Uterus (tissue), 4 donors: ENCODE data around the gene NTNG1. TPM values are rescaled to one million over a fixed set of nuclear protein-coding genes. Genes with fewer than 3 reads are reported as not detected.

Experiments
- DNase-seq, 2 donors: peaks; one replicate each; pipeline ENCODE4 v3.0.0-alpha.2; 2019 to 2020
- H3K27ac ChIP-seq, 2 donors: fragments of 200-600 bp; sonication (generic); 1 replicate in 1 of 2; 2 replicates in 1 of 2; pipeline ENCODE4 v1.5.1; 2016 to 2018
- H3K27me3 ChIP-seq, 2 donors: fragments of 200-600 bp; sonication (generic); one replicate each; pipeline ENCODE4 v1.5.1; 2018 to 2019; ENCODE audit warnings: control low read depth in 1 of 2
- H3K36me3 ChIP-seq, 2 donors: fragments of 200-600 bp; sonication (generic); one replicate each; pipeline ENCODE4 v1.5.1; 2019; ENCODE audit warnings: control low read depth in 1 of 2
- H3K4me1 ChIP-seq, 2 donors: fragments of 200-600 bp; sonication (generic); one replicate each; pipeline ENCODE4 v1.5.1; 2018 to 2019; ENCODE audit warnings: control low read depth in 1 of 2
- H3K4me3 ChIP-seq, 2 donors: fragments of 200-600 bp; sonication (generic); 1 replicate in 1 of 2; 2 replicates in 1 of 2; pipeline ENCODE4 v1.5.1; 2018 to 2019; ENCODE audit warnings: mild to moderate bottlenecking in 1 of 2
- H3K9me3 ChIP-seq, 2 donors: fragments of 200-600 bp; sonication (generic); one replicate each; pipeline ENCODE4 v1.5.1; 2019; ENCODE audit warnings: control low read depth in 1 of 2
- CTCF ChIP-seq, 4 experiments: fragments of 200-600 bp in 2 of 4; fragments of 450-650 bp in 2 of 4; sonication (generic) in 2 of 4; IDR thresholded peaks; one replicate each; pipeline ENCODE4 v1.5.1; 2016 to 2019; ENCODE audit warnings: antibody characterized with exemption in 4 of 4, mild to moderate bottlenecking in 2 of 4, moderate library complexity in 1 of 4
- POLR2A ChIP-seq, 2 donors: fragments of 450-650 bp; IDR thresholded peaks; one replicate each; pipeline ENCODE4 v1.6.1; 2016; ENCODE audit warnings: antibody characterized with exemption in 2 of 2, mild to moderate bottlenecking in 1 of 2, moderate library complexity in 1 of 2
- intact Hi-C: fragments of 100-400 bp; cut with DNase I; formaldehyde crosslinking; loops from one replicate; pipeline ENCODE4 v1.15.1; 2023; ENCODE audit warnings: low total_unique reads
- total RNA-seq, 4 donors: library from RNA; depleted of rRNA in 3 of 4; stranded (reverse); fragments of >200 nt in 3 of 4; gene quantifications; one replicate each; pipeline versions ENCODE4 v1.1.0 to v1.2.4, GENCODE V29; 2014 to 2023
- donor health status: DM: yes; HTN: yes; CAD: no.

NTNG1 gene
- total RNA-seq, 4 donors from 2014 or later: 1.2 to 11.9 TPM; not detected in 2

GRCh38 chr1:107194380-107194779 lies 53.5 kb downstream of the NTNG1 start:
- Histone ChIP-seq H3K27ac (no peak overlapping the region), H3K9me3 (no peaks in the 10 kb centered on the region), H3K27me3 (no peaks in the 10 kb centered on the region), H3K4me3 (no peak overlapping the region), H3K36me3 (no peaks in the 10 kb centered on the region), H3K4me1 (no peaks in the 10 kb centered on the region)
- DNase-seq: no peak
- no peak for TF ChIP-seq POLR2A (IDR thresholded peaks at IDR 0.05)
- TF ChIP-seq CTCF (IDR thresholded peaks at IDR 0.05): no peak
- intact Hi-C loops: no loop called here

GRCh38 chr1:107195476-107195875 lies 54.6 kb downstream of the NTNG1 start:
- intact Hi-C loops: no loop called here
- Histone ChIP-seq H3K27me3 (no peaks in the 10 kb centered on the region), H3K9me3 (no peaks in the 10 kb centered on the region), H3K36me3 (no peaks in the 10 kb centered on the region), H3K4me3 (no peak overlapping the region), H3K27ac (no peak overlapping the region), H3K4me1 (no peaks in the 10 kb centered on the region)
- no peak for DNase-seq
- TF ChIP-seq POLR2A (IDR thresholded peaks at IDR 0.05): no peak
- TF ChIP-seq CTCF (IDR thresholded peaks at IDR 0.05): no peak

GRCh38 chr1:107196973-107197562 lies 56.2 kb downstream of the NTNG1 start:
- H3K9me3 ChIP-seq: no peaks in the 10 kb centered on the region
- no peaks in the 10 kb centered on the region for H3K27me3 ChIP-seq
- intact Hi-C loops: no loop called here
- H3K36me3 ChIP-seq: no peaks in the 10 kb centered on the region
- no peak overlapping the region for H3K4me3 ChIP-seq
- no peak for DNase-seq
- TF ChIP-seq CTCF (IDR thresholded peaks at IDR 0.05) (no peak), POLR2A (IDR thresholded peaks at IDR 0.05) (no peak)
- no peak overlapping the region for H3K27ac ChIP-seq
- no peaks in the 10 kb centered on the region for H3K4me1 ChIP-seq

- intact Hi-C loops: no loop called here
- no peak for TF ChIP-seq CTCF (IDR thresholded peaks at IDR 0.05)
- TF ChIP-seq POLR2A (IDR thresholded peaks at IDR 0.05): no peak
- no peaks in the 10 kb centered on the region for H3K4me1 ChIP-seq
- no peak overlapping the region for H3K27ac ChIP-seq
- DNase-seq: no peak
- no peaks in the 10 kb centered on the region for H3K36me3 ChIP-seq
- H3K27me3 ChIP-seq: no peaks in the 10 kb centered on the region
- no peaks in the 10 kb centered on the region for H3K9me3 ChIP-seq
- H3K4me3 ChIP-seq: no peak overlapping the region
Observed at GRCh38 chr1:107198561-107198960, 57.7 kb downstream of the NTNG1 start.

GRCh38 chr1:107200631-107201030 lies 59.8 kb downstream of the NTNG1 start:
- Histone ChIP-seq H3K4me3 (no peak overlapping the region), H3K27ac (no peak overlapping the region), H3K4me1 (no peaks in the 10 kb centered on the region), H3K36me3 (no peaks in the 10 kb centered on the region), H3K27me3 (no peaks in the 10 kb centered on the region), H3K9me3 (no peaks in the 10 kb centered on the region)
- intact Hi-C loops: no loop called here
- DNase-seq: no peak
- no peak for TF ChIP-seq CTCF (IDR thresholded peaks at IDR 0.05)
- no peak for TF ChIP-seq POLR2A (IDR thresholded peaks at IDR 0.05)
